Neural crest cell (in vitro differentiated cells): Measurements from ENCODE around the gene RANBP3L. TPM values are rescaled to one million over a fixed set of nuclear protein-coding genes. Genes with fewer than 3 reads are reported as not detected.
"Not testable (repeated sequence)": the region's sequence is repeated elsewhere in the genome, so short reads cannot be mapped to it uniquely, and the experiment has no call there.

Experiments
- DNase-seq: peaks from one replicate; pipeline ENCODE4 v3.0.0; 2021; ENCODE audit warnings: low read depth, mixed read lengths, low spot score
- H3K27ac Mint-ChIP-seq: one replicate; pipeline ENCODE4 v1.8.0; 2021; ENCODE audit warnings: mild to moderate bottlenecking, mixed read lengths; ENCODE audit not compliant: unreplicated experiment
- H3K27me3 Mint-ChIP-seq: 2 replicates; pipeline ENCODE4 v1.8.0; 2021; ENCODE audit warnings: low read depth, mild to moderate bottlenecking, mixed read lengths
- H3K36me3 Mint-ChIP-seq: 2 replicates; pipeline ENCODE4 v1.8.0; 2021; ENCODE audit warnings: low read depth, mild to moderate bottlenecking, mixed read lengths
- H3K4me1 Mint-ChIP-seq: 2 replicates; pipeline ENCODE4 v1.8.0; 2021; ENCODE audit warnings: mixed read lengths
- H3K4me3 Mint-ChIP-seq: one replicate; pipeline ENCODE4 v1.8.0; 2021; ENCODE audit warnings: mild to moderate bottlenecking, mixed read lengths
- H3K9me3 Mint-ChIP-seq: 2 replicates; pipeline ENCODE4 v1.8.0; 2021; ENCODE audit warnings: mixed read lengths
- long read RNA-seq: library from polyadenylated mRNA; unstranded; transcript quantifications from one replicate; pipeline ENCODE4 v2.0.0, GENCODE V29; 2020
- total RNA-seq: library from RNA; stranded (reverse); gene quantifications from 2 replicates; pipeline ENCODE4 v1.2.1, GENCODE V29; 2021
- TF ChIP-seq, protein P1 (sequence below): fragments of 200-600 bp; sonication (generic); conservative IDR thresholded peaks from 2 replicates; pipeline ENCODE4 v1.5.0; 2021; ENCODE audit warnings: antibody characterized with exemption, mild to moderate bottlenecking

The RANBP3L gene, protein sequence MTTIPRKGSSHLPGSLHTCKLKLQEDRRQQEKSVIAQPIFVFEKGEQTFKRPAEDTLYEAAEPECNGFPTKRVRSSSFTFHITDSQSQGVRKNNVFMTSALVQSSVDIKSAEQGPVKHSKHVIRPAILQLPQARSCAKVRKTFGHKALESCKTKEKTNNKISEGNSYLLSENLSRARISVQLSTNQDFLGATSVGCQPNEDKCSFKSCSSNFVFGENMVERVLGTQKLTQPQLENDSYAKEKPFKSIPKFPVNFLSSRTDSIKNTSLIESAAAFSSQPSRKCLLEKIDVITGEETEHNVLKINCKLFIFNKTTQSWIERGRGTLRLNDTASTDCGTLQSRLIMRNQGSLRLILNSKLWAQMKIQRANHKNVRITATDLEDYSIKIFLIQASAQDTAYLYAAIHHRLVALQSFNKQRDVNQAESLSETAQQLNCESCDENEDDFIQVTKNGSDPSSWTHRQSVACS
- not detected in 2 replicates for total RNA-seq
- long read RNA-seq, result 0 reads

- Mint-ChIP-seq H3K4me1 (peaks cover 17% of the 10 kb centered on the region), H3K27ac (no peak within 1 kb of the TSS), H3K9me3 (no peaks in the 10 kb centered on the region), H3K4me3 (no peak within 1 kb of the TSS), H3K27me3 (no peaks in the 10 kb centered on the region), H3K36me3 (no peaks in the 10 kb centered on the region)
- TF ChIP-seq, protein P1, sequence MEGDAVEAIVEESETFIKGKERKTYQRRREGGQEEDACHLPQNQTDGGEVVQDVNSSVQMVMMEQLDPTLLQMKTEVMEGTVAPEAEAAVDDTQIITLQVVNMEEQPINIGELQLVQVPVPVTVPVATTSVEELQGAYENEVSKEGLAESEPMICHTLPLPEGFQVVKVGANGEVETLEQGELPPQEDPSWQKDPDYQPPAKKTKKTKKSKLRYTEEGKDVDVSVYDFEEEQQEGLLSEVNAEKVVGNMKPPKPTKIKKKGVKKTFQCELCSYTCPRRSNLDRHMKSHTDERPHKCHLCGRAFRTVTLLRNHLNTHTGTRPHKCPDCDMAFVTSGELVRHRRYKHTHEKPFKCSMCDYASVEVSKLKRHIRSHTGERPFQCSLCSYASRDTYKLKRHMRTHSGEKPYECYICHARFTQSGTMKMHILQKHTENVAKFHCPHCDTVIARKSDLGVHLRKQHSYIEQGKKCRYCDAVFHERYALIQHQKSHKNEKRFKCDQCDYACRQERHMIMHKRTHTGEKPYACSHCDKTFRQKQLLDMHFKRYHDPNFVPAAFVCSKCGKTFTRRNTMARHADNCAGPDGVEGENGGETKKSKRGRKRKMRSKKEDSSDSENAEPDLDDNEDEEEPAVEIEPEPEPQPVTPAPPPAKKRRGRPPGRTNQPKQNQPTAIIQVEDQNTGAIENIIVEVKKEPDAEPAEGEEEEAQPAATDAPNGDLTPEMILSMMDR, result no peak
- DNase-seq, result no peak
Measured at GRCh38 chr5:36301858-36302603, at the start of gene RANBP3L. Gene RANBP3L, minus strand, starts transcription at chr5:36301902. Its CDS starts 486 bp downstream, at chr5:36301416.

DNA sequence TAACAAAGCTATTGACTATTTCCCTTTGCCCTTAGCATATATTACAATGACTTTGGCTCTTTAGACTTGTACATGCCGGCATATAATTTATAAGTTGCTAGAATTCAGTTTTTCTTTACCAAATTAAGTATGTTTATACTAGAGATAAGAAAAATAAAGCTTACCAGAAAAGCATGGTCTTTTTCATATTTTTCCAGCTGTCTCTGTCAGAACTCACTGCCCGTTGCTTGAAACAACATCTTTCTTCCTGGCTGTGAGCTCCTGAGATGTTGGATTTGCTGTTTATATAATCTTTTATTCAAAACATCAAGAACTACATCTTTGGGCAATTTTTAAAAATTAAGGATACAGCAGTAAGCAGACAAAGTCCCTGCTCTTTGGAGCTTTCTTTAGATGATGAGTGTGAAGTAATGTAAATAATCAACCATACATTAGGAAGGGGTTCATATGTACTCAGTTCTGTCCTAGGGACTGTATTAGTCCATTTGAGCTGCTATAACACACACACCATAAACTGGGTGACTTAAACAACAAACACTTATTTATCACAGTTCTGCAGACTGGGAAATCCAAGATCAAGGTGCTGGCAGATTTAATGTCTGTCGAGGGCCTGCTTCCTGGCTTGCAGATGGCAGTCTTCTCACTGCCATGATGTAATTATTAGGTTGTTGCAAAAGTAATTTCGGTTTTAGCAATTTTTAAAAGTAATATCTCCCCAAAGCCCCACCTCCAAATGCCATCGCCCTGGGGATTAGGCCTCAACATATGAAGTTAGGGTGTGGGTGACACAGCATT is 45.4 kb upstream of the RANBP3L start:
- H3K27ac Mint-ChIP-seq, result no peak overlapping the region
- no peaks in the 10 kb centered on the region for H3K36me3 Mint-ChIP-seq
- DNase-seq, result no peak
- no peak overlapping the region for H3K4me3 Mint-ChIP-seq
- H3K27me3 Mint-ChIP-seq, result no peaks in the 10 kb centered on the region
- TF ChIP-seq, protein P1, result no peak
- no peaks in the 10 kb centered on the region for H3K4me1 Mint-ChIP-seq
- peaks cover 5% of the 10 kb centered on the region for H3K9me3 Mint-ChIP-seq

- no peaks in the 10 kb centered on the region for H3K27me3 Mint-ChIP-seq
Measured at GRCh38 chr5:36344899-36345298, 43.2 kb upstream of the RANBP3L start.

GRCh38 chr5:36341720-36342119 is 40.0 kb upstream of the RANBP3L start:
- DNase-seq, H3K9me3 Mint-ChIP-seq, H3K27me3 Mint-ChIP-seq, H3K4me3 Mint-ChIP-seq, H3K4me1 Mint-ChIP-seq, H3K36me3 Mint-ChIP-seq, H3K27ac Mint-ChIP-seq: not testable (repeated sequence)

More at GRCh38 chr5:36344899-36345298, 43.2 kb upstream of the RANBP3L start:
- H3K9me3 Mint-ChIP-seq, result peaks cover 9% of the 10 kb centered on the region
- no peak overlapping the region for H3K4me3 Mint-ChIP-seq
- peaks cover 3% of the 10 kb centered on the region for H3K36me3 Mint-ChIP-seq
- DNase-seq, result no peak
- H3K27ac Mint-ChIP-seq, result no peak overlapping the region
- TF ChIP-seq, protein P1, result no peak
- H3K4me1 Mint-ChIP-seq, result peaks cover 4% of the 10 kb centered on the region

- Mint-ChIP-seq H3K4me3 (no peak overlapping the region), H3K4me1 (peaks cover 4% of the 10 kb centered on the region), H3K27ac (no peak overlapping the region), H3K9me3 (peaks cover 8% of the 10 kb centered on the region), H3K36me3 (peaks cover 3% of the 10 kb centered on the region), H3K27me3 (no peaks in the 10 kb centered on the region)
- no peak for DNase-seq
- TF ChIP-seq, protein P1, result no peak
Measured at GRCh38 chr5:36337597-36337996, 35.9 kb upstream of the RANBP3L start.
